ENCODE measurements around the gene EGFL7. TPM values are rescaled to one million over a fixed set of nuclear protein-coding genes. Genes with fewer than 3 reads are reported as not detected.

EGFL7 gene
- total RNA-seq, 2 donors from 2014 or later = 31.5 to 34.0 TPM

DNA sequence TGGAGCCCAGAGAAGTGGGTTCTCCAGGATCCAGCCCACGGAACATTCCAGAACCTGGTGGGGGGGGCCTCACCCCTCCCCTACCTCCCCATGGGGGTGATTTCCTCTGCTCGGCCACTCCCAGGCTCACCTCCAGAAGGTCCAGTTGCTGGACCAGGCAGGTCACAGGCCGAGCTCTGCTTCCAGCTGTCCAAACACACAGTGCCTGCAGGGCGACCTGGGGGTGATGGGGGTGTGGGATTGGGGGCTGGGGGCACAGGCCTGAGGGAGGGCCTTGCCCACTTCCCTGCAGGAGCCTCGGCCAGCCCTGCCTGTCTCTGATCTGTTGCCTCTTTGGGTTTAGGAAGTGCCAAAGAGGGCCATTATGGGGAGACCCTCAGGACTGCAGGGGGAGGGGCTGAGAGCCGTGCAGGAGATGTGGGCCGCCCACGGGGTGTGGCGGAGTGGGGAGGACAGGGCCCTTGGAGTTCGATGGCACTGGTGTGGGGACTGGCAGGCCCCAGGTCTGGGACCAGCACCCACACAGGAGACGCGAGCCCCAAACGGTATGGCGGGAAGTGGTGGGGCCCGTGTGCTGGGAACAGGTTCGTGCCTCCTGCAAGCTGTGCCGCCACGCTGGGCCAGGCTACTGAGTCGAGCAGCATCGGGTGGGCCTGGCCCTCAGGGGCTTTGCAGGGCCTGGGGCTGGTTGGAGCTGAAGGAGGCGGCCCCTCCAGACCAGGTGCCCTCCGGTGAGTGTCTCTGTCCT lies 45.6 kb upstream of the EGFL7 start:
- no peak overlapping the region for H3K27ac ChIP-seq (ENCODE audit: low read depth, low read length)
- H3K27me3 ChIP-seq (ENCODE audit: control insufficient read depth, insufficient read depth, low read length, poor library complexity, severe bottlenecking) = peaks cover under 1% of the 10 kb centered on the region
- H3K4me3 ChIP-seq (ENCODE audit: low read length) = no peak overlapping the region
- no peaks in the 10 kb centered on the region for H3K9me3 ChIP-seq (ENCODE audit: control insufficient read depth, low read length)
- Mint-ChIP-seq H3K36me3 (ENCODE audit: low read depth) (no peaks in the 10 kb centered on the region), H3K4me1 (no peaks in the 10 kb centered on the region), H3K27me3 (ENCODE audit: insufficient read depth) (peaks cover 2% of the 10 kb centered on the region), H3K9me3 (no peaks in the 10 kb centered on the region), H3K4me3 (no peak overlapping the region), H3K27ac (no peak overlapping the region)
- H3K9ac ChIP-seq (ENCODE audit: extremely low read depth, low read length, poor library complexity, severe bottlenecking) = no peak overlapping the region
- DNase-seq = no peak
- WGBS, 2 experiments (ENCODE audit: insufficient coverage in 1 of 2, insufficient read length in 1 of 2) = 88 to 89% methylated on average over 11 to 22 of the region's 22 CpGs
- no peaks in the 10 kb centered on the region for H3K36me3 ChIP-seq (ENCODE audit: control insufficient read depth, insufficient read depth, low read length)
- TF ChIP-seq CTCF (conservative IDR thresholded peaks at IDR 0.05) = no peak
- H3K4me1 ChIP-seq (ENCODE audit: control insufficient read depth, insufficient read depth, low read length) = no peaks in the 10 kb centered on the region

DNA sequence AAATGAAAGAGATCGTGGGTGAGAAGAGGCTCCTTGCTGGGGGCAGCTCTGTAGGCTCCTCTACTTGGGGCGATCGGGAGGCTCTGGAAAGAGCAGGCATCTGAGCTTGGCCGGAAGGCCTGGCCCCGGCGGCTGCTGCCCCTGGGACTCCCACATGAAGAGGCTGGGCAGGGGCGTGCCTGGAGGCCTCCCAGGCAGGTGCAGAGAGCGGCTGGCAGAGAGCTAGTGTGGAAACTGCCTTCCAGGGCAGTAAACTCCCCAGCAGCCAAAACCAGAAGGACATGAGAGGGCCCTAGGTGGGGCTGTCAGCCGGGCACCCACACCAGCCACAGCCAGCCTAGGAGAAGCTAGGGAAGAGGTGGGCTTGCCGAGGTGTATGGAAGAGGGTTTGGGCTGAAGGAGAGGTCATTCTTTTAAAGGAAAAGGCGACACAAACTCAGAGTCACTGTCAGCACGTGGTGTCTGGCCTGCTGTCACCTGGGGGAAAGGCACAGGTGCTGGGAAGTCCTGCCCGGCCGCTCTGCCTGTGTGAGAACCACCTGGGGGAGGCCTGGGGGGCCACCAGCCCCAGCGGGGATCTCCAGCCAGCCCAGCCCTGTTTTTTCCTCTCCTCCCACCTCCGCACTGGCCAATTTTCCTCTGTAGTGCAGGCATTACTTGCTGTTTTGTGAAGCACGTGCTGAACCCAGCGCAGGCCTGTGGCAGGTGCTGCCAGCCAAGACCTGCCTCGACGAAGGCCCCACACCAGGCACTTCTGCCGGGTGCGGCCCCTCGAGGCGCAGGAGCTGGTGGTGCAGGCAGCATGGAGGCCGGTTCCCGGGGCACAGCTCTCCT lies 44.8 kb upstream of the EGFL7 start:
- Mint-ChIP-seq H3K36me3 (ENCODE audit: low read depth) (no peaks in the 10 kb centered on the region), H3K4me3 (no peak overlapping the region), H3K9me3 (no peaks in the 10 kb centered on the region), H3K27me3 (ENCODE audit: insufficient read depth) (peaks cover 5% of the 10 kb centered on the region), H3K27ac (no peak overlapping the region), H3K4me1 (no peaks in the 10 kb centered on the region)
- no peaks in the 10 kb centered on the region for H3K36me3 ChIP-seq (ENCODE audit: control insufficient read depth, insufficient read depth, low read length)
- H3K4me1 ChIP-seq (ENCODE audit: control insufficient read depth, insufficient read depth, low read length) = no peaks in the 10 kb centered on the region
- H3K4me3 ChIP-seq (ENCODE audit: low read length) = no peak overlapping the region
- WGBS, 2 experiments (ENCODE audit: insufficient coverage in 1 of 2, insufficient read length in 1 of 2) = 88 to 89% methylated on average over 15 to 26 of the region's 26 CpGs
- H3K9ac ChIP-seq (ENCODE audit: extremely low read depth, low read length, poor library complexity, severe bottlenecking) = no peak overlapping the region
- DNase-seq = no peak
- no peaks in the 10 kb centered on the region for H3K9me3 ChIP-seq (ENCODE audit: control insufficient read depth, low read length)
- TF ChIP-seq CTCF (conservative IDR thresholded peaks at IDR 0.05) = no peak
- peaks cover 9% of the 10 kb centered on the region for H3K27me3 ChIP-seq (ENCODE audit: control insufficient read depth, insufficient read depth, low read length, poor library complexity, severe bottlenecking)
- no peak overlapping the region for H3K27ac ChIP-seq (ENCODE audit: low read depth, low read length)

DNA sequence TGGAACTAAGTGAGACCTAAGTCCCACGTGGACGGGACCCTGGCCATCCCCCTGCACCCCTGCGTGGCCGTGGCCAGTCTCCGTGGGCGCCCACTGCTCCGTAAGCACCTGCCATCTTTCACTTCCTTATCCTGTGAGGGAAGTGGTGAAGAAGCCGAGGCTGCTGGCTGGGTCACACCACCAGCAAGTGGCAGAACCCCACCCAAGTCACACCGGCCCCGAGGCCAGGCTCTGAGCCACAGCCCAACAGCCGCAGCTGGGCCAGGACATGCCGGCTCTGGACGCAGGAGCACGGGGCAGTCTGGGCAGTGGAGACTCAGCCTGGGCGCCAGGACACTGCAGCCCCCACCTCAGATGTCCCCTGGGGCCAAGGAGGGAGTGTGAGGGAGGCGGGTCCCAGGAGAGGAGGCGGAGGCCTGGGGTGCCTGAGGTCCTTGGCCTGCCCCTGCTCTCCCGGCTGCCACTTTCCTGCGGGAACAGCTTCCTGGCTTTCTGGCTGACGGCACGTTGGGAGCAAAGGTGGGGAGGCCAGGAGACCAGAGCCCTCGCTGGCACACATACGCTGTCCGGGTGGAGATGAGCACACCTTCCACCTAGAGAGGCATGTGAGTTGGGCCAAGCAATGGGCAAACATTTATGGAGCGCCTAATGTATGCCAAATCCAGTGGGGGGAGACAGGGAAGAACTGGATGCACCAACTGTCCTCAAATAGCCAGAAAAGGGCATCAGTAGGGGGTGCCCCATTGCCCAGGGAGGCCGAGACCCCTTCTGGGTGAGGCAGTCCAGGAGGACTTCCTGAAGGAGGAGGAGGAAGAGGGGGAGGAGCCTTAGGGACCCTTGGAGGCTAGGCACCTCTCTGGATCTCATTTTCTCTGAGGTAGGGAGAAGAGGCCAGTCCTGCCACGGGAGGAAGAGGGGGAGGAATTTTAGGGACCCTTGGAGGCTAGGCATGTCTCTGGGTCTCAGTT lies 43.9 kb upstream of the EGFL7 start:
- DNase-seq = no peak
- no peaks in the 10 kb centered on the region for H3K4me1 Mint-ChIP-seq
- H3K9me3 Mint-ChIP-seq = no peaks in the 10 kb centered on the region
- no peak overlapping the region for H3K4me3 Mint-ChIP-seq
- Histone ChIP-seq H3K4me1 (ENCODE audit: control insufficient read depth, insufficient read depth, low read length) (no peaks in the 10 kb centered on the region), H3K4me3 (ENCODE audit: low read length) (no peak overlapping the region), H3K27me3 (ENCODE audit: control insufficient read depth, insufficient read depth, low read length, poor library complexity, severe bottlenecking) (peaks cover 15% of the 10 kb centered on the region), H3K36me3 (ENCODE audit: control insufficient read depth, insufficient read depth, low read length) (no peaks in the 10 kb centered on the region), H3K27ac (ENCODE audit: low read depth, low read length) (no peak overlapping the region), H3K9me3 (ENCODE audit: control insufficient read depth, low read length) (no peaks in the 10 kb centered on the region), H3K9ac (ENCODE audit: extremely low read depth, low read length, poor library complexity, severe bottlenecking) (no peak overlapping the region)
- no peak overlapping the region for H3K27ac Mint-ChIP-seq
- no peaks in the 10 kb centered on the region for H3K36me3 Mint-ChIP-seq (ENCODE audit: low read depth)
- 91 to 95% methylated on average over 16 to 27 of the region's 27 CpGs for WGBS, 2 experiments (ENCODE audit: insufficient coverage in 1 of 2, insufficient read length in 1 of 2)
- H3K27me3 Mint-ChIP-seq (ENCODE audit: insufficient read depth) = peaks cover 9% of the 10 kb centered on the region
- TF ChIP-seq CTCF (conservative IDR thresholded peaks at IDR 0.05) = no peak
